Left lobe of liver (tissue), 2 donors: Measurements from ENCODE around the gene LRRC18. TPM values are rescaled to one million over a fixed set of nuclear protein-coding genes. Genes with fewer than 3 reads are reported as not detected.

Source experiments
- ATAC-seq: fragments of 200-7000 bp; cut with Tn5 transposase; one replicate; pipeline ENCODE4 v1.9.1; 2020; ENCODE audit warnings: mild to moderate bottlenecking, moderate library complexity
- DNase-seq: peaks from one replicate; pipeline ENCODE4 v3.0.0-alpha.2; 2020; ENCODE audit warnings: low spot score
- total RNA-seq: library from RNA; stranded (reverse); gene quantifications from one replicate; pipeline ENCODE4 v1.2.1, GENCODE V29; 2021
- donor health status: DM: no; HTN: no; CAD: no; lungs with moderate emphysema.
- donor health status: DM: no; HTN: yes; CAD: no.

Gene LRRC18
- total RNA-seq, 1 donor from 2014 or later = not detected

GRCh38 chr10:48884179-48885045, 55.2 kb downstream of the LRRC18 start:
- no peak for ATAC-seq
- DNase-seq = no peak

GRCh38 chr10:48883701-48884100, 55.9 kb downstream of the LRRC18 start:
- ATAC-seq (no peak), DNase-seq (no peak)

- no peak for ATAC-seq
- DNase-seq = no peak
These were observed 56.8 kb downstream of the LRRC18 start for GRCh38 chr10:48882881-48883280.

- no peak for ATAC-seq
- DNase-seq = no peak
These were observed 57.7 kb downstream of the LRRC18 start for GRCh38 chr10:48881937-48882336.

- no peak for DNase-seq
These were observed 59.5 kb downstream of the LRRC18 start for GRCh38 chr10:48880016-48880705.

GRCh38 chr10:48879451-48879850, 60.2 kb downstream of the LRRC18 start:
- ATAC-seq (no peak), DNase-seq (no peak)

More at GRCh38 chr10:48880016-48880705, 59.5 kb downstream of the LRRC18 start:
- no peak for ATAC-seq

- ATAC-seq = no peak
- no peak for DNase-seq
These were observed 61.5 kb downstream of the LRRC18 start for GRCh38 chr10:48878091-48878490.

GRCh38 chr10:48872234-48872633, 67.4 kb downstream of the LRRC18 start:
- ATAC-seq = no peak
- no peak for DNase-seq

Other genes starting within 250 kb of the LRRC18 start
- gene VSTM4, start 175.7 kb upstream of the LRRC18 start, total RNA-seq = 2.7 TPM
- not detected for gene FAM170B, start 194.2 kb upstream of the LRRC18 start, total RNA-seq
- 1.9 TPM for gene TMEM273, start 248.6 kb upstream of the LRRC18 start, total RNA-seq